Measurements from ENCODE around the gene DHRS3.
"Not testable (repeated sequence)": the region's sequence is repeated elsewhere in the genome, so short reads cannot be mapped to it uniquely, and the experiment has no call there.

DHRS3 gene

DNA sequence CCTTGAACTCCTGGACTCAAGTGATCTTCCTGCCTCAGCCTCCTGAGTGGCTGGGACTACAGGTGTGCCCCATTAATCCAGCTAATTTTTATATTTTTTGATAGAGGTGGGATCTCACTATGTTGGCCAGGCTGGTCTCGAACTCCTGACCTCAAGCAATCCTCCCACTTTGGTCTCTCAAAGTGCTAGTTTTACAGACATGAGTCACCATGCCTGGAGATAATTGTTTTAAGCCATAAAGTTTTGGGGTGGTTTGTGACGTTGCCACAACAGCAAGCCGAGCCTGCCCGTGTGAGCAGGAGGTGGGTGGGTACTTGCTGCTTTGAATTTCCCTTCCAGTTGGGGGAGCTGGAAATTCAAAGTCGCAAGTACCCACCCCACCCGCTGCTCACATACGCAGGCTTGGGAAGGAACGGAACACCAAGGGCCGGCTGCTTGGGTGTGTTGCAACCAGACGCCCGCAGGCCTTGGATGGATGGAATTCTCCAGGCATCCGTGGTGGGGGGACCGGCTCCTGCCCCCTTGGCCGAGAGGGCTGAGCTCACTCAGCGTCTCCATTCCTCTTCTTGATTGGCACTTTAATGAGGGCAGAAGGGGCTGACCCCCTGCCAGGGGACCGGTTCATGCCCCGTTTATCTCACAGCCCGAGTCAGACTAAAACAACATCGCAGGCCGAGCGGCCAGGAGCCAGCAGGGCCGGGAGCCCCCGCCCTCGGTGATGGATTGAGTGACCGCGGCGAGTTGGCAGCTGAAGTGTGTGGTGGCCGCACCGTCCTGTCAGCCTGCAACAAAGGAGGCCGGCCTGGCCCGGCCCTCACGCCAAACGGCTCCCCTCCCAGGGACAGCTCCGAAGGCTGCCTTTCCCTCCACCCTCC, 78.1 kb downstream of the DHRS3 start:
- DNase-seq (ENCODE audit: low read depth), result no peak

DNA sequence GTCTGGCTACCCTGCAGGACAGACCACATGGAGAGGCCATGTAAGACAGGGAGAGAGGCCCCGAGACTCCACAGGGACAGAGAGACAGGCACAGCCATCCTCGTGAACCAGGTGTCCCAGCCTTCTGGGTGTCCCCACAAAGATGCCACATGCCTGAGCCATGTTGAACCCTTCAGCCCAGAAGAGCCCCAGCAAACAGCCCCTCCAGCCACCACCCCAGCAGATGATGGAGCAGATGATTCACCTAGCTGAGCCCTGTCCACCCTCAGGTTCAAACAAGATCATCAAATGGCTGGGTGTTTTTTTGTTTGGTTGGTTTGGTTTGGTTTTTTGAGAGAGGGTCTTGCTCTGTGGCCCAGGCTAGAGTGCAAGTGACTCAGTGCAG, 78.7 kb downstream of the DHRS3 start:
- DNase-seq (ENCODE audit: low read depth), result no peak

DNA sequence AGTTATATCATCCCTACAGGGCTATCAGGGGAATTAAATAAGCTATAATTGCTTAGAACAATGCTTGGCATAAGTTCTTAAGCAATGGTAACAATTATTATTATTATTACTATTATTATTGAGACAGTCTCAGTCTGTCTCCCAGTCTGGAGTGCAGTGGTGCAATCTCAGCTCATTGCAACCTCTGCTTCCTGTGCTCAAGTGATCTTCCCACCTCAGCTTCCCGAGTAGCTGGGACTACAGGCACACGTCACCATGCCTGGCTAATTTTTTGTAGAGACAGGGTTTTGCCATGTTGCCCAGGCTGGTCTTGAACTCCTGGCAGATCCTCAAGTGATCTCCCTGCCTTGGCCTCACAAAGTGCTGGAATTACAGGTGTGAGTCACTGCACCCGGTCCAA, 79.5 kb downstream of the DHRS3 start:
- not testable (repeated sequence) for DNase-seq (ENCODE audit: low read depth)

DNA sequence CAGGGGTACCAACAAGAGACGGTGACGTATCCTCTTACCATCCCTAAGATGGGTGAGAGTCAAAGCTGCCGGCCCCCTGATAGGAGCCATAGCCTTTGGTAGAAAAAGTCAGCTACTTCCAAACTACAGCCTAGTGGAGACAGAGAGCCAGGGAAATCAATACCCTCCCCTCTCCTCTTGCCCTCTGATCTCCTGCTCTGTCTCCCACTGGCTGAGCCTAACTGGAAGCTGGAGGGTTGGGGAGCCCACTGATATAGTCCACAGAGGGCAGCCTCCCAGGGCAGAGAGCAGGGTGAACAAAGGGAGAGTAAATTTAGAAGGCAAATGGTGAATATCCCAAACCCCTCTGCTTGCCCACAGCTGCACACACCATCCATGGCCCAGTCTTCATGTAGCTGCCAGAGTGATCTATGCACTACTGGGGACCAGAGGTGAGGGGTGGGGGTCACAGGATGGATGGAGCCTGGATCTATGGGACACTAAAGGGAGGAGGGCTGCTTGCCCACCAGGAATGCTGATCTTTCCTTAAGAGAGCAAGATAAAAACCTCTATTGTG, 80.0 kb downstream of the DHRS3 start:
- no peak for DNase-seq (ENCODE audit: low read depth)

DNA sequence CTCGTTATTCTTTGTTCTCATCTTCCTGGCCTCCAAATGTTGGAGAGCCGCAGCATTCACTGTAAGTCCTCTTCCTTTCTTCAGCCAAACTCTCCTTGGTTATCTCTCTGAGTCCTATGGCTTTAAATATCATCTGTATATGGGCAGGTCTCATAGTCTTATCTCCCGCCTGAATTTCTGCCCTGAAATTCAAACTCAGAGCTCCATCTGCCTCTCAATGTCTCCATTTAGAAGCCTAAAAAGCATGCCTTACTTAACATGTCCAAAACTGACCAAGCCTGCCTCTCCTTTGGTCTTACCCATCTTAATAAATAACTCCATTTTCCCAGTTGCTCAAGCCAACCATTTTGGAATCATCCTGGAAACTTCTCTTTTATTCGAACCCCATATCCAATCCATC, 80.7 kb downstream of the DHRS3 start:
- no peak for DNase-seq (ENCODE audit: low read depth)

DNA sequence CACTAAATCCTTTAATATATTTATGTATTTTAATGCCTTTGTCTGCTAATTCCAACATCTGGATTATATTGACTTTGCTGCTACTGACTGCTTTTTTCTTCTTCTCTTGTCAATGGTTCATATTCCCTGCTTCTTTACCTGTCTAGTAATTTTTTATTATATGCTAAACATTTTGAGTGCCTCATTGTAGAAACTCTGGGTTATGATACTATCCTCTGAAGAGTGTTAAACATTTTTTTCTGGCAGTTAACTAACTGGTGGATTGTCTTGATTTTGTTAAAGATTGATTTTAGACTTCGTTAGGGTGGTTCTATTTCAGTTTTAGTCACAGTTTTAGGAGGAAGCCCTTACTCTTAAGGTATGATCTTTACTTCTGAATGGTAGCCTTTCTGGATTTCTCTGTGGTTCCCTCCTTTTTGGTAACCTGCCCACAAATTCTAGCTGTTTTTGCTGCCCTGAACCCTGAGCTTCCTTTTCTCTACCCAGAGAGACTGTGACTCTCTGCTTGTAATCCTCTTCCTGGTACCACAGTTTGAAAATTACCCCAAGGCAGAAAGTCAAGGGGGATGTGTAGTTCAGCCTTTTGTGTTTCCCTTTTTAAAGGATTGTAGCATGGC, 81.9 kb downstream of the DHRS3 start:
- DNase-seq (ENCODE audit: low read depth), result no peak

DNA sequence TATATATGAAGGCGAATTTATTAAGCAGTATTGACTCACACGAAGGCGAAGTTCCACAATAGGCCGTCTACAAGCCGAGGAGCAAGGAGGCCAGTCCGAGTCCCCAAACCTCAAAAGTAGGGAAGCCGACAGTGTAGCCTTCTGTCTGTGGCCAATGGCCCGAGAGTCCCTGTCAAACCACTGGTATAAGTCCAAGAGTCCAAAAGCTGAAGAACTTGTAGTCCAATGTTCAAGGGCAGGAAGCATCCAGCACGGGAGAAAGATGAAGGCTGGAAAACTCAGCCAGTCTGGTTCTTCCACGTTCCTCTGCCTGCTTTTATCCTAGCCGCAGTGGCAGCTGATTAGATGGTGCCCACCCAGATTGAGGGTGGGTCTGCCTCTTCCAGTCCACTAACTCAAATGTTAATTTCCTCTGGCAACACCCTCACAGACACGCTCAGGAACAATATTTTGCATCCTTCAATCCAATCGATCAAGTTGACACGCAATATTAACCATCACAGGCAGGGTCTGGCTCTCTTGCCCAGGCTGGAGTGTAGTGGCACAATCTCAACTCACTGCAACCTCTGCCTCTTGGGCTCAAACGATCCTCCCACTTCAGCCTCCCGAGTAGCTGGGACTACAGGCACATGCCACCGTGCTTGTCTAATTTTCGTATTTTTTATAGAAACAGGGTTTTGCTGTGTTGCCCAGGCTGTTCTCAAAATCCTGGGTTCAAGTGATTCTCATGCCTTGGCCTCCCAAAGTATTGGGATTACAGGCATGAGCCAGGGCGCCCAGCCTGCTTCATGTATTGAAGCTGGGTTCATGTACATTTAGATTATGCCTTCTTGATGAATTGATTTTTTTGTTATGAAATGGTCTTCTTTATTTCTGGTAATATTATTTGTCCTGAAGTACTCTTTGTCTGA, 85.3 kb downstream of the DHRS3 start:
- DNase-seq (ENCODE audit: low read depth), result no peak

DNA sequence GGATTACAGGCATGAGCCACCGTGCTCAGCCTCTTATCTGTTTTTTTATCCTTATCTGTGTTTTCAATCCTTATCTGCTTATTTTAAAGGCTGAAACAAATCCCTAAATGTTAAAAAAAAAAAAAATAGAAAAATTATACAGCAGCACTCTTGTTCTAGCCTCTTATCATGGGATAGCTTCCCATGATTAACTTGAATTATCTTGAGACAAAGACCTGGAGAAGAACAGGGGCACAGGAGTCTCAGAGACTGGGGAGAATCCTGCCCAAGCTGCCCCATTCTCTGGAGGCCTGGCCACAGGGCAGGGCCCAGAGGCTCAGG, 86.9 kb downstream of the DHRS3 start:
- DNase-seq (ENCODE audit: low read depth), result no peak

DNA sequence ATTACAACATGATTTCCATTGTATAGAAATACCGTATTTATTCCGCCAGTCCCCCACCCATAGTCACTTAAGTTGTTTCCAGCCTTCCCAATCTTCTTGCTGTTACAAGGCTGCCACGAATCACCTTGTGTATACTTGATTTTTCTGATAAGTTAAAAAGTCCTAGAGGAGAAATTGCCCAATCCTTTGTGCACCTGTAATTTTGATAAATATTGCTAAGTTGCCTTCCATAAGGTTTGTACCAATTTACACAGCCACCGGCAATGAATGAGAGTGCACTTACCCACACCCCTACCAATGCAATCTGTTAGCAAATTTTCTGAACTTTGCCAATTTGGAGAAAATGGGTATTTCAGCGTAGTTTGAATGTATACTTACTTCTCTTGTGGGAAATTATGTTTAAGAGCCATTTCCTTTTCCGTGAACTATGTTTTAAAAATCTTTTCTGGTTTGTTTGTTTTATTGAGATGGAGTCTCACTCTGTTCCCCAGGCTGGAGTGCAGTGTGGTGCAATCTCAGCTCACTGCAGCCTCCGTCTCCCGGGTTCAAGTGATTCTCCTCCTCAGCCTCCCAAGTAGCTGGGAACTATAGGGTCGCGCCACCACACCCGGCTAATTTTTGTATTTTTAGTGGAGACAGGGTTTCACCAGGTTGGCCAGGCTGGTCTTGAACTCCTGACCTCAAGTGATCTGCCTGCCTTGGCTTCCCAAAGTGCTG, 87.4 kb downstream of the DHRS3 start:
- no peak for DNase-seq (ENCODE audit: low read depth)

DNA sequence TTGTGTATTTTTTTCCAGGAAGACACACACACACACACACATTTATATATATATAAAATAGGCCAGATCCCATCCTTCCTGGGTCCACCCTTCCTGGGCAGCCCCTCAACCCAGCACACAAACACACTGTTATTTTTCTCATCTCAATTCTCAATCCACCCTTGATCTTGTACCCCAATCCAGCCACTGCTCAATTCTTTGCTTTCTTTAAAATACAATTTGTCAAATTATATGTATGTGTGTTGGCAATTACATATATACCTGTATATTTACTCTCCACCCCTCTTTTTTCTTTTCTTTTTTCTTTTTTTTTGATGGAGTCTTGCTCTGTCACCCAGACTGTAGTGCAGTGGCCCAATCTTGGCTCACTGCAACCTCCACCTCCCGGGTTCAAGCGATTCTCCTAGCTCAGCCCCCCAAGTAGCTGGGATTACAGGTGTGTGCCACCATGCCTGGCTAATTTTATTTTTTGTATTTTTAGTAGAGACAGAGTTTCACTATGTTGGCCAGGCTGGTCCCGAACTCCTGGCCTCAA, 88.3 kb downstream of the DHRS3 start:
- DNase-seq (ENCODE audit: low read depth), result no peak

DNA sequence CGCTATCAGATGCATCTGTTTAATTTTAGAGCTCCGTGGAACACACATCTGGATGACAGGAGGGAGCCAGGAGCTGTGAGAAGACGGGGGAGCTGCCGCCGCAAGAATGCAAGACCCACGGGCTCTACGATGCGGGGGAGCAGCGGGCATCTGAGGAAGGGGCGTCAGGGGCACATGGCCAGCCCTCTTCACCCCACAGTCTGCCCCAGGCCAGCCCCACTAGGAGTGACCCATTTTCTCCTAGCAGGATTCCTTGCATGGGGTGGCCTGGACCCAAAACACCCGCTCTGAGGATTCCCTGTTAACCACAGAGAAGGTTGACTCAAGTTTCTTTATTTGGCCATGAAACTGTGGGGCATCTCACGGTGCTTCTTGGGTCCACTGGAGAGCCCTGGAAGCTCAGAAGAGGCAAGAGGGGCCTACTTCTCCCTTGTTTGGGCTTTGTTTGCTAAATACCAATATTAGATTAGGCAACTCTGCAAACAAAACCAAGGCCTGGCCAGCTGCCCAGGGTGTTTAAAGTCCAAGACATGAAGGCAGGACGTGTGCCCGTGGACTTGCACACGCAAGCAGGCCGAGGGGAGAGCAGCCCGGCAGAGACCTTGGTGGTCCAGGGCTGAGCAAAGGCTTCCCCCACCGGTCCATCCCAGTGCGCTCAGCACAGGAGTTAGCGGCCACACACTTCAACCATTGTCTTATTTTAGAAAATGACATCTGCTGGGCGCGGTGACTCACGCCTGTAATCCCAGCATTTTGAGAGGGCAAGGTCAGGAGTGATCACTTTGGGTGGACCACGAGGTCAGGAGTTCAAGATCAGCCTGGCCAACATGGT, 89.8 kb downstream of the DHRS3 start:
- DNase-seq (ENCODE audit: low read depth), result no peak

DNA sequence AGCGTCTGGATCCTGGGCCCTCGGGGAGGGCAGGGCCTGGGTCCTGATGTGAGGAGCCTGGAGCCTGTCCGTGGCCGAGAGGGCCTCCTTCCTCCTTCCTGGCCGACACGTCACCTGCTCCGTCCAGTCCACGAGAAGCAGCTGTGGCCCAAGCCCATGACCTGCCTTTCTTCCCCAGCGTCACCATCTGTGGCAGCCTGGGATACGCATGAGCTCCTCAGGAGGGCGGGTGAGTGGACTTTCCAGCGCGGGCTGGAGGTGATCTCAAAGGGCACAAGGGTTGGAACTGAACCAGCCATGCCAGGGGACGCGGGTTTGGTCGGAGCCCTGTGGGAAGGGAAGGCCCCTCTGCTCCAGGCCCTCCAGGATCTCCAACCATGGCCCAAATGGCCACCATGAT, 90.4 kb downstream of the DHRS3 start:
- no peak for DNase-seq (ENCODE audit: low read depth)

DNA sequence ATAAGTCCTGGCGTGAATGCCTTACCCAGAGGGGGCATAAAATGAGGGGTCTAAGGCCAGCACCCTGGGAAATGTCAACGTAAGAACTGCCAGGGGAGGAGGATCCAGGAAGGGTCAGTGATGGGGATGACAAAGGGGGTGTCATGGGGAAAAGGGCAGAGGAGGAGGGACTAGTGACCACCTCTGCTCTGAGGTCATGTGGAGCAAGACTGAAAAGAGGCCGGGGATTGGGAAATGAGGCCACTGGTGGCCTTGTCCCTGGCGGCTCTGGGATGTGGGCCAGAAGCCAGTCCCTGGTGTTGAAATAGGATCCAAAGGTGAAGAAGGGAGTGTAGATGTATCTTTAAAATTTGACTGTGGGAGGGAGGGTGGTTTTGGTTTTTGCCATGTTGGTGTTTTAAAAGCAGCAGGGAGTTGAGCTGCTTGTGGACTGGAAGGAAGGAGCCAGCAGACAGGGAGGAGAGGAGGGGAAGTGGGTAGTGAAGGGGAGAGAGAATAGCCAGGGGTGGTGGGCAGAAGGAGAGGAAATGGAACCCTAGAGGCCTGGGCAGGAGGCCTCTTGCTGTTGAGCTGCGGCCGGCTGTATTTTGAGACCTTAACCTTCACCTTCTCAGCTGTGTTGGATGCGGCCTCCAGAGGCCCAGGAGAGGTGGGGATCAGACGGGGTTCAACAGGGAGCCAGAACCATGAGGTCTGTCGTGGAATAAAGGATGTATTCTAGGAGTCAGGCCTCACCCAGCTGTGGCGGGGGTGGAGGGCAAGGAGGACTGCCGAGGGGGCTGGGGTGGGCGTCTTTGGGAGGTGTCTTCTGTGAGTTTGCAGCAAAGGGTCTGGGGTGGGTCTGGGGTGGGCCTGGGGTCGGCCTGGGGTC, 92.5 kb downstream of the DHRS3 start:
- no peak for DNase-seq (ENCODE audit: low read depth)

DNA sequence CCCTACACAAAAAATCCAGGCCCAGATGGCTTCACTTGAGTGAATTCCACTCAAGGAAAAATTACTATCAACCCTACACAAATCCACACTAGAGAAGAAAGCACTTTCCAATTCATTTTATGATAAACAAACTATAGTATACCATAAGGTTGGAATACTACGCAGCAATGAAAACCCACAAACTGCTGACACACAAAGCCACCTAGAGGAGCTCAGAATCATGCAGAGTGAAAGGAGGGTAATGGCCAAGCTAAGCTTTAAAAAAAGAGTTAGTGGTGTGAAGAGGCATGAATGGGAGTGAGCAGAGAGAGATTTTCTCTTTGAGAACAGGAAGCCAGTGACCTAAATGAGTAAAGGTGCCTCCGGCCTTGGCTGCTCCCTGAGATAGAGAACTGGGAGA, 93.7 kb downstream of the DHRS3 start:
- DNase-seq (ENCODE audit: low read depth), result no peak

DNA sequence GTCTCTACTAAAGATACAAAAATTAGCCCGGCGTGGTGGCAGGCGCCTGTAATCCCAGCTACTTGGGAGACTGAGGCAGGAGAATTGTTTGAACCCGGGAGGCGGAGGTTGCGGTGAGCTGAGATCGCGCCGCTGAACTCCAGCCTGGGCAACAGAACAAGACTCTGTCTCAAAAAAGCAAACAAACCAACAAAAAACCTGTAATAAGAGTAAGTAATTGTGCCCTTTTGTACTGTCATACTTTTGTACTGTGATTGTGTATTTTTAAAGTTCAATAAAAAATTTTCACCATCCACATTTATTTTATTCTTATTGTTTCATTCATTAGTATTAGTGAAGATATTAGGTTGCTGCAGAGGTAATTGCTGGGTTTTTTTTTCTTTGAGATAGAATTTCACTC, 95.2 kb downstream of the DHRS3 start:
- DNase-seq (ENCODE audit: low read depth), result not testable (repeated sequence)

DNA sequence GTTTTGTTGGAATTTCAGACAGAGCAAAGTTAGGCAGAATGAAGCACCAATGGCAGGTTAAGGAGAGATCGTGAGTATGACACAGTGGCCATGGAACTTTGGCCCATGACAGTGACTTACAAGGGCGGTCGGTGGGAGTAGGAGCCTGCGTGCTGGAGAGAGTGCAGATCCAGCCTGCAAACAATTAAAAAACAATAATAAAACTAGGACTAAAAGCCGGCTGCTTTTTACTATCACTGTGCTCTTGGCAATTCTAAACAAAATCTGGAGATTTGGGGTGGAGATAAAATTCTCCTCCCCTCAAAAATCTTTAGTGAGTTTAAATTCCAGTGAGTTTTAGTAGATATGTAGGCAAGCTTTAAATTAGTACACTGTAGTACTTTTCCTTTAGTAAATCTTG, 96.9 kb downstream of the DHRS3 start:
- no peak for DNase-seq (ENCODE audit: low read depth)

DNA sequence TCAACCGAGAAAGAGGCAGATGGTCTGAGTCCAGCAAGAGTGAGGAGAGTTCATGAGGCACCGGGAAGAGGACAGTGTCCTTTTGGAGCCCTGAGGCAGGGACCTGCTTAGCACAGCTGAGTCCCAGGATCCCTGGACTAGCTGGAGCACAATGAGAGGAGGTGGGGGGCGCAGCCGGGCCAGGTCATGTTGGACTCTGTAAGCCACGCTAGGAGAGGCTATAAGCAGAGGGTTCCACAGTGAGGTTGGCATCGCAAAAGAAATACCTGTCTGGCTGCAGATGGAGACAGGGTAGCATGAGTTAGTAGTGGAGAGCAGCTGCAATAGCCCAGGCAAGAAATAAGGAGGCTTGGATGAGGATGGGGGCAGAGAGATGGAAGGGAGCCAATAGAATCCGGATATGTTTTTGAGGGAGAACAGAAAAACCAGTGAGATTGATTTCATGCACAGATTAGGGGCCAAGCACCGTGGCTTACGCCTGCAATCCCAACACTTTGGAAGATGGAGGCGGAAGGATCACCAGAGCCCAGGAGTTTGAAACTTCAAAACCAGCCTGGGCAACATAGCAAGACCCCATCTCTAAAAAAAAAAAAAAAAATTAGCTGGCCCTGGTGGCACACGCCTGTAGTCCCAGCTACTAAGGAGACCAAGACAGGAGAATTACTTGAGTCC, 98.2 kb downstream of the DHRS3 start:
- DNase-seq (ENCODE audit: low read depth), result no peak

DNA sequence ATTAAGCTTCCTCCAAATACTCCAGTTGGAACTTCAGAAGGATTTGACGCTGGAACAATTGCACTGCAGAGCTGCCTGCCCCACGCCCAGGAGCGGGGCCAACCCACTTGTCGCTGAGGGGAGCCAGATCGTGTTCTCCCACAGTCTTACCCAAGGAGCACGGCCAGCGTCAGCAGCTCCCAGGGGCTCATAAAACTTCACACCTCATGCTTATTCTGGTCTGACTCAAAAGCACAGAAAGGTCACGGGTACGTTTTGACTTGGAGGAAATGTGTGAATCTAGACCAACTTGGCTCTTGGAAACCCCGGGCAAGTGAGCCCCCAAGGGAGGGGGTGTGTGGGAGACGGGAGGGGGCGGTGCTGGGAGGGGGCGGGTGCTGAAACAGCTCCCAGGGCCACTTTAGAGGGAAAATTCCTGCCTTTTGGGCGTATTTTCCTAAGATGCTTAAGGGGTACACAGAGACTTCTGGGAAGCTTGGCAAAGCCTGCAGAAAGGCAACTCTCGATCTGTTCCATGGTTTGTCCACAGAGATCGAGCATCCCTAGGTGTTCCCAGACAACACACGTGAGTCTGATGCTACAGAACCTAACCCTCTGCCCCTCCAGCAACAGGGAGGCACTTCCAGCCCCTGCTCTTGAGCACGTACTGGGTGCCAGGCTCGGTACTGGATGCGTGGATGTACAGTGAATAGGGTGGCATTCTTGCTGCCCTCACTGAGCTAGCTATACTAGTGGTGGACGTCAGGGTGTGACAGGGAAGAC, 98.9 kb downstream of the DHRS3 start:
- DNase-seq (ENCODE audit: low read depth), result peak; percentile 10
